ENCODE measurements around the gene NOP53. TPM values are rescaled to one million over a fixed set of nuclear protein-coding genes. Genes with fewer than 3 reads are reported as not detected.

Gene NOP53
- total and polyA plus RNA-seq, 2 of the 8 experiments (the other 6 are each of a cell fraction or from before 2014, with no cell fraction given), result 107 to 245 TPM

DNA sequence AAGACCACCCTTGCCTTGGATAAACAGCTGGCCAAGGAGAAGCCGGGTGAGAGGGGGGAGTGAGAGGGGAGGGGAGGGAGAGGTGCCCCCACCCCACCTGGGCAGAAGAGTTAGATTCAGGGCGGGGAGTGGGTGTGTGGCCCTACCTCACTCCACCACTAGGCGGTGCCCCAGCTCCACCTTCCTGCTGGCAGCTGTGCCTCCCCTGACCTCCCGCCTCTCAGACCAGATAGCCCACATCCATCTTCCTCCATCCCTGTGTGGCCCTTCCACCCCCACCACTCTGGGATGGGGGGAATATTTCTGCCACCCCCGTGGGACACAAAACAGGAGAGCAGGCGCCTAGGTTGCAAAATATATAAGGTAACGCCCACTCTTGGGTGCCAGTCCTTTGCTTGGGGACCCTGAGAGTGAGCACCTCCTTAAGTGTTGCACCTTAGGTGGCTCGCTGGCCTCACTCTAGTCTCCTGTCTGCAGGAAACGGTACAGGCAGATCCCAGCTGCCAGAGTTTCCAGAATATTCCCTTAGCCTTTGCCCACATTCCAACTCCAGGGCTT, 45.9 kb upstream of the NOP53 start (continued):
- TF ChIP-seq, protein P1, sequence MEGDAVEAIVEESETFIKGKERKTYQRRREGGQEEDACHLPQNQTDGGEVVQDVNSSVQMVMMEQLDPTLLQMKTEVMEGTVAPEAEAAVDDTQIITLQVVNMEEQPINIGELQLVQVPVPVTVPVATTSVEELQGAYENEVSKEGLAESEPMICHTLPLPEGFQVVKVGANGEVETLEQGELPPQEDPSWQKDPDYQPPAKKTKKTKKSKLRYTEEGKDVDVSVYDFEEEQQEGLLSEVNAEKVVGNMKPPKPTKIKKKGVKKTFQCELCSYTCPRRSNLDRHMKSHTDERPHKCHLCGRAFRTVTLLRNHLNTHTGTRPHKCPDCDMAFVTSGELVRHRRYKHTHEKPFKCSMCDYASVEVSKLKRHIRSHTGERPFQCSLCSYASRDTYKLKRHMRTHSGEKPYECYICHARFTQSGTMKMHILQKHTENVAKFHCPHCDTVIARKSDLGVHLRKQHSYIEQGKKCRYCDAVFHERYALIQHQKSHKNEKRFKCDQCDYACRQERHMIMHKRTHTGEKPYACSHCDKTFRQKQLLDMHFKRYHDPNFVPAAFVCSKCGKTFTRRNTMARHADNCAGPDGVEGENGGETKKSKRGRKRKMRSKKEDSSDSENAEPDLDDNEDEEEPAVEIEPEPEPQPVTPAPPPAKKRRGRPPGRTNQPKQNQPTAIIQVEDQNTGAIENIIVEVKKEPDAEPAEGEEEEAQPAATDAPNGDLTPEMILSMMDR (IDR thresholded peaks at IDR 0.05; ENCODE audit: control extremely low read depth in 1 of 3, insufficient read depth in 1 of 3, low read depth in 1 of 3, low read length in 3 of 3), result peak; percentile 80 to 99 (median 97)
- TF ChIP-seq MAFK (IDR thresholded peaks at IDR 0.05; ENCODE audit: low read depth, low read length), result no peak
- peak; percentile 57; the same call in 1 of the 2 replicates for TF ChIP-seq TCF12 (IDR thresholded peaks at IDR 0.05; ENCODE audit: low read depth, low read length)
- TF ChIP-seq SIRT6 (IDR thresholded peaks at IDR 0.05; ENCODE audit: low read length), result no peak
- TF ChIP-seq, protein P2, sequence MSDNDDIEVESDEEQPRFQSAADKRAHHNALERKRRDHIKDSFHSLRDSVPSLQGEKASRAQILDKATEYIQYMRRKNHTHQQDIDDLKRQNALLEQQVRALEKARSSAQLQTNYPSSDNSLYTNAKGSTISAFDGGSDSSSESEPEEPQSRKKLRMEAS (IDR thresholded peaks at IDR 0.05), result no peak
- 0 out of 2 replicates have a peak, but pooled peaks have one; percentile 30 for TF ChIP-seq CREB1 (IDR thresholded peaks at IDR 0.05)
- TF ChIP-seq CHD2 (IDR thresholded peaks at IDR 0.05; ENCODE audit: low read length), result no peak
- no peak for TF ChIP-seq SP2 (IDR thresholded peaks at IDR 0.05; ENCODE audit: low read length)
- no peak for TF ChIP-seq BCL11A (IDR thresholded peaks at IDR 0.05; ENCODE audit: low read depth in 2 of 2, low read length in 2 of 2)
- no peak for TF ChIP-seq CHD1 (IDR thresholded peaks at IDR 0.05; ENCODE audit: low read depth, low read length)
- TF ChIP-seq, protein P3, sequence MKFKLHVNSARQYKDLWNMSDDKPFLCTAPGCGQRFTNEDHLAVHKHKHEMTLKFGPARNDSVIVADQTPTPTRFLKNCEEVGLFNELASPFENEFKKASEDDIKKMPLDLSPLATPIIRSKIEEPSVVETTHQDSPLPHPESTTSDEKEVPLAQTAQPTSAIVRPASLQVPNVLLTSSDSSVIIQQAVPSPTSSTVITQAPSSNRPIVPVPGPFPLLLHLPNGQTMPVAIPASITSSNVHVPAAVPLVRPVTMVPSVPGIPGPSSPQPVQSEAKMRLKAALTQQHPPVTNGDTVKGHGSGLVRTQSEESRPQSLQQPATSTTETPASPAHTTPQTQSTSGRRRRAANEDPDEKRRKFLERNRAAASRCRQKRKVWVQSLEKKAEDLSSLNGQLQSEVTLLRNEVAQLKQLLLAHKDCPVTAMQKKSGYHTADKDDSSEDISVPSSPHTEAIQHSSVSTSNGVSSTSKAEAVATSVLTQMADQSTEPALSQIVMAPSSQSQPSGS (IDR thresholded peaks at IDR 0.05; ENCODE audit: low read length), result no peak
- no peak for TF ChIP-seq TBP (IDR thresholded peaks at IDR 0.05; ENCODE audit: low read depth, low read length)
- TF ChIP-seq FOSL1 (IDR thresholded peaks at IDR 0.05; ENCODE audit: insufficient read depth, low read depth, low read length), result no peak
- peak; percentile 58; the same call in 1 of the 2 replicates for TF ChIP-seq GABPA (IDR thresholded peaks at IDR 0.05; ENCODE audit: borderline replicate concordance, insufficient read depth, low read length)
- TF ChIP-seq RAD21 (IDR thresholded peaks at IDR 0.05 in 1 of 2, conservative IDR thresholded peaks at IDR 0.05 in 1 of 2; ENCODE audit: low read depth in 2 of 2, low read length in 2 of 2), result peak; percentile 68 to 74
- TF ChIP-seq, protein P4, sequence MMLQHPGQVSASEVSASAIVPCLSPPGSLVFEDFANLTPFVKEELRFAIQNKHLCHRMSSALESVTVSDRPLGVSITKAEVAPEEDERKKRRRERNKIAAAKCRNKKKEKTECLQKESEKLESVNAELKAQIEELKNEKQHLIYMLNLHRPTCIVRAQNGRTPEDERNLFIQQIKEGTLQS (IDR thresholded peaks at IDR 0.05; ENCODE audit: insufficient read depth, low read depth, low read length), result 0 out of 2 replicates have a peak, but pooled peaks have one; percentile 5
